Fibroblast of peridontal ligament (primary cell): ENCODE data around the gene LRRK1.
A peak's percentile ranks its signal among the peaks of the same experiment; 100 is the strongest.

Experiments
- DNase-seq: peaks from one replicate; pipeline ENCODE4 v3.0.0-alpha.2; 2010; ENCODE audit errors: extremely low read depth

Gene LRRK1

DNA sequence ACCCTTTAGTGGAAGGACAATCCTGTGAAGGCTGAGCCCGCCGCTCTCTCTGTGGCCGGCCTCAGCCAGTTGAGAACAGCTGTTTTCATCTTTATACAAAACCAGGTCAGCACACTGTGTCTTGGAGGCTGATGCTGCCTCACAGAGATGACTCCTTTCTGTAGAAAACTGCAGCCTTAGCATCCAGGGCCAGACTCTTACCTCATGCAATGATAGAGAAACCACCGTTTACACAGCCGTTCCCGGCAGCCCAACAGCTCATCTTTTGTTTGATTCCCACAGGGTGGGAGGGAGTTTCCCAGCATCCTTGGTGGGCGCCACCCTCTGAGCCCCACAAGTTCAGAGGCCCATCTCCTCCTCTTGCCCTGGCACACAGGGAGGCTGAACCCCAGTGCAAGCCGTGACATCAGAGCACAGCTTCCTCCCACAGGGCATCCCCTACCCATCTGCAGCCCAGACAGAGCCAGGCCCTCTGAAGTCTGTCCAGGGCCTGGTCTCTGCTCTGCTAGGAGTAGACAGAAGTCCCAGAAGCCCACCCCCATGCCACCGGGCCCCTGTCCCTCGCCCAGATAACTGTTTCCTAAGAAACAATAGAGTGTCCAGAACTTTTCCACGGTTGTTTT is 105.0 kb downstream of the LRRK1 start:
- DNase-seq = peak; percentile 89

DNA sequence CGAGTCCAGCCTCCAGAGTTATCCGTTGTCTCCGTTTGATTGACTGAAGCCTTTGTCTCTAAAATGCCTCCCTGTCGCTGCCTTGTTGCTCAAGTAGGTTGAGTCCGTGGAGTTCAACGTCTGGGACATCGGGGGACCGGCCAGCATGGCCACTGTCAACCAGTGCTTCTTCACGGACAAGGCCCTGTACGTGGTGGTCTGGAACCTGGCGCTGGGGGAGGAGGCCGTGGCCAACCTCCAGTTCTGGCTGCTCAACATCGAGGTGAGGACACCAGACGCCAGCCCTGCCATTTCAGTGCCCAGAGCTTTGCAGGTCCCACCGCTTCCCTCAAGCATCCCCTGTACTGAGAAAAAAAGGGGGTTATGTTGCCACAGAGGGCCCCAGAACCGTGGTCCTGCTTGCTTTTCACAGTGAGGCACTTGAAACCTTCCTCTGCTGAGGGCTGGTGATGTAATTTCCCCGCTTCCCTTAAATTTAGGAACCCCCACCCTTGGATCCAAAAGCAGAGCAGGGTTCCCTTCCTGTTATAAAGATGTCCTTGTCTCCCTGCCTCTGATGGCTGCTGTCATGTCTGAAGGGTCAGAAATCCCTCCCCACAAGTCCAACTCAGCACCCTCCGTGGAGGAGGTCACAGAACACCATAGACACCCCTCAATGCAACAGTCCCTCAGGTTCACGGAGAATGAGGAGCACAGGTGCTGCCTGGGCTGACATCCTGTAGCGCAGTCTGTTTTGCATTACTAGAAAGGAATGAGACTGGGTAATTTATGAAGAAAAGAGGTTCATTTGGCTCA is 105.7 kb downstream of the LRRK1 start:
- DNase-seq = no peak

DNA sequence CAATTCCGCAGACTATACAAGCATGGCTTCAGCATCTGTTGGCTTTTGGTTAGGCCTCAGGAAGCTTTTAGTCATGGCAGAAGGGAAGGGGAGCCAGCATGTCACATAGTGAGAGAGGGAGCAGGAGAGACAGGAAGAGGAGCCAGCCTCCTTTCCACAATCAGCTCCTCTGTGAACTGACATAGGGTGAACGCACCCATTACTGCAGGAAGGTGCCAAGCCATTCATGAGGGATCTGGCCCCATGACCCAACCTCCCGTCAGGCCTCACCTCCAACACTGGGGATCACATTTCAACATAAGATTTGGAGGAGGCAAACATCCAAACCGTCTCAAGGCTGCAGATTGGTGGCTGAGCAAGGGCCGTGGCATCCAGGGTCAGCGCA is 106.3 kb downstream of the LRRK1 start:
- DNase-seq = no peak

DNA sequence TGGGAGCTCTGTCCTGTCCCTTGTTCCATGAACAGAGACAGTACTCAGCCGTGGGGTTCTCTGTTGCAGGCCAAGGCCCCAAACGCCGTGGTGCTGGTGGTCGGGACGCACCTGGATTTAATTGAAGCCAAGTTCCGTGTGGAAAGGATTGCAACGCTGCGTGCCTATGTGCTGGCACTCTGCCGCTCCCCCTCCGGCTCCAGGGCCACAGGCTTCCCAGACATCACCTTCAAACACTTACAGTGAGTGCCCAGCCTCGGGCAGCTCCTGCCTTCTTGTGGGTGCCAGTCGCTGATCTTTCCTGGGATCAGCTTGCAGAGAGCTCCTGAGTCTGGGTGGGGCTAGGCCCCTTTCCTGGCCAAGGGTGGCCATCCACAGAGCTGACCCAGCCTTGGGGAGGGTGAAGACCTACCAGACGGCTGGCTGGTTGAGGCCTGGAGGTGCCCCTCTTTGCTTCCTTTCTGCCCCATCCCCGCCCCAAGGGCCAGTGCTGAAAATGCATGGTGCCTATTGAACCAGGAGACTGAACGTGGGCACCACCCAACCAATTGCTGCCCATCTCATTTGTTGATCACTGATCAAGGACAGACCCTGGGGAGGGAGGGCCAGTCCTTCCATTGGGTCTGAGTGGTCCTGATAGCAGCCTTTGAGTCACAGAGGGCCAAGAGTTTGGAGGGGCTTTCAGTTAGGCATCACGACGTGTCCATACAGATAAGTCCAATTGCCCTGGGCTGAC is 106.9 kb downstream of the LRRK1 start:
- no peak for DNase-seq

DNA sequence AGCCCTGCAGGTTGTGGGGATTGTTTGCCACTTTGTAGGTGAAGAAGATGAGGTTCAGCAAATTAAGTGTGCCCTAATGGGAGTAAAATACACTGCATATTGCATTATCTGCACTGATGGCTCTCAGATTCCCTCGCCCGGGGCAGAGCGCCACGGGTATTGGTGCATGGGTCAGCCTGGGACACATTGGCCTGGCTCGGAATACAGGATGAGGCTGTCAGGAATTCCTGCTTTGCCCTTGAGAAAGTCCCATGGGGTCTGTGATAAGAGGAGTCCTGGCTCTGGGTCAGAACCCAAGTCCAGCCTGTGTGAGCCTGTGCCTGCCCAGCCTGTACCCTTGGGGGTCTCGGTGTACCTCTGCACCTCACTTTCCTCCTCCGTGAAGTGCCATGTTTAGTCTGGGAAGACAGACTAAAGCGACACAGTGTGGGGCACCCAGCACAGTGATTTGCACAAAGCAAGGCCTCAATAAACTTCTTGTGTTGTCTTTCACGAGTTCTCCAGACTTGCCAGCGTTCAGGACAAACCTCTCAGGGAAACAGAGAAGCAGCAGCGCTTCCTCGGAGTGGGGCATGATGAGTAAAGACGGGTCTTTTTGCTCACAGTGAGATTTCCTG is 107.6 kb downstream of the LRRK1 start:
- DNase-seq = no peak

DNA sequence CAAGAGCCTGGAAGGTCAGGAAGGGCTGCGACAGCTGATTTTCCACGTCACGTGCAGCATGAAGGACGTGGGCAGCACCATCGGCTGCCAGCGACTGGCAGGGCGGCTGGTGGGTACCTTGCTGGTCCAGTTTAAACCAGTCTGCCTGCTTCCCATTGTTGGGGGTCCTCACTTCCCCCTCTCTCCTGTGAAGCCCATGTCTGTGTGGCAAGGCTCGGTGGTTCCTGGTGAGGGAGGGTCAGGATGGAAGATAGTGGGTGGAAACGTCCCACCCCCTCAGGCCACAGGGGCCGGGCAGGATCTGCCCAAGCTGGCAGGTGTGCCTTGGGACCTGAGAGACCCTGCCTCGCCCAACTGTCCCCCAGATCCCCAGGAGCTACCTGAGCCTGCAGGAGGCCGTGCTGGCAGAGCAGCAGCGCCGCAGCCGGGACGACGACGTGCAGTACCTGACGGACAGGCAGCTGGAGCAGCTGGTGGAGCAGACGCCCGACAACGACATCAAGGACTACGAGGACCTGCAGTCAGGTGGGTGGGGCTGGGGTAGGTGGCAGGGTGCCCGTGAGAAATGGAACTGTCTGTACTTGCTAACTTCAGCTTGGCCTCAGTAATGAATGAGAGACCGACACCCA is 108.2 kb downstream of the LRRK1 start:
- DNase-seq = no peak

DNA sequence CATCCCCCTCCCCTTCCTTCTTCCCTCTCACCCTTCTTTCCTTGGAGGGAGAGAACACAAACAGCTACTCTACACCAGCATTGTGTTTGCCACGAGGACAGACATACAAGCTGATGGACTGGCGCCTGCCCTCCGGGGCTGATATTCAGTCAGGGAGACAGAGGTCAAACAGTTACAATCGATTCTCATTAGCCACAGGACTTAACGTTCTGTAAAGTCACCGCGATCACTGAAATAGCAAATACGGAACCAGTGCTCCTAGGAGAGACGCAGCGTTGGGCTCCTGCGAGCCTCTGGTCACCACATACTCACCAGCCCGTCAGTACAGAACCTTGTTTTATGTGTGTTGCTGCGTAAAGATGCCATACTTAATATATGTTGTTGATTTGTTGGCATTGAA is 108.8 kb downstream of the LRRK1 start:
- DNase-seq = no peak

DNA sequence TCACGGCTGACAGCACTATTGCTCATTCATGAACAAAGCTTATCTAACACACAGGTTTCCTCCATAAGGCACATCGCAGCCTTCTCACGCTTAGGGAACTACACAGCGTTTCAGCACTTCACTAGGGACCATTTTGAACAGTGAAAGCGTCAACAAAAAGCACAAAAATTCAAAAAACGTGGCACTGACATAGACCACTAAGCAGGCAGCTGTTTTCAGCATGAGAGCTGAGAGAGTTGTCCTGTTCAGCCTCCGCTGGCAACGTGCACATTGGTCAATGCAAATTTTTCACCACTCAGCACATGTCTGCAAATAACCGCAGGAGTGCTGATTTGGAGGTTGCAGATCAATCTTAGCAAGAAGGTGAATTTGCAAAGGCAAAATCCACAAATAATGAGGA is 109.2 kb downstream of the LRRK1 start:
- no peak for DNase-seq

DNA sequence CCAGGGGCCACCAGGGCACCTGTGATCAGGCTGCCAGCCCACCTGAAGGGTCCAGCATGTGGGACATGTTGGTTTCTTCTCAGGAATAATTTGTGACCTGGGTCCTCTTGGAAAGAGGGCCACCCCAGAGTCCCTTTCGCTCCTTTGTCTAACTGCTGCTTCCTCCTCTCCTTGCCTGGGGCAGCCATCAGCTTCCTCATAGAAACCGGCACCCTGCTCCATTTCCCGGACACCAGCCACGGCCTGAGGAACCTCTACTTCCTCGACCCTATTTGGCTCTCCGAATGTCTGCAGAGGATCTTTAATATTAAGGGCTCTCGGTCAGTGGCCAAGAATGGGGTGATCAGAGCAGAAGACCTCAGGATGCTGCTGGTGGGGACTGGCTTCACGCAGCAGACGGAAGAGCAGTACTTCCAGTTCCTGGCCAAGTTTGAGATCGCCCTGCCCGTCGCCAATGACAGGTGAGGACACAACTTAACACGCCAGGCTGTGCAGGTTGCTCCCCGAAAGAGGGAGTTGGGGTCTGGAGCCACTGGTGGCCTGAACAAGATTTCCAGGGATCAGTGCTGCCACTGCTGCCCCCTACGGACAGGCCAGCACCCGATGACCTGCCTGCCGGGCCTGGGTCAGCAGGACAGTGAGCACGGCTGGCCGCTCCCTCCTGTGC is 109.7 kb downstream of the LRRK1 start:
- no peak for DNase-seq

DNA sequence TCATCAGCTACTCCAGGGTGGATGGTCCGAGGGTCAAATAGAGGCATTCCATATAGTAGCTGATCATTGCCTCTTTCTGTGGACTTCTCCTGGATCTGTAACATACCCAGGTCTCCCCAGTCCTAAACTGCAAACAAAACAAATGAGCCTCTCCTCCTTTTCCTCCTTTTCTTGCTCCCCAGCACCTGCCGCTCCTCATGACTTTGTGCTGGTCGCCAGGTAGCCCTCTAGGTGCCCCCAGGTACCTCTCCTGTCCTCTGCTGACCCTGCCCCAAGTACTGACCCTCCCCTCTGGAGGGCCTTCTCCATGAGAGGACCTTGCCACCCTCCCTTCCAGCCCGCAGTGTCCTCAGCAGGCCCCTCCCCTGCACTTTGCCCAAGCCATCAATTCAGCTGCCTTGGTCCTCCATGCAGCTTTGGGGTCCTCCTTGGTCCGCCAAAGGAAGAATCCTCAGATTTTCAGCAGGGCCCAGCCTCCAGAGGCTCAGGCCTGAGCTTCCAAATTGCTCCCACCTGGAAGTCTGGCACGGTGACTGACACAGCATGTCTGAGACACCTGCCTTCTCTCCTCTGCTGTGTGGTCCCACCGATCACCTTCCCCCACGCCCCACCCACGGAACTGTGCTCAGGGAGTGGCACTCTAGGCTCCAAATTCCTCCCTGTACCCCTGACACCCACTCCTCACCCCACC is 111.0 kb downstream of the LRRK1 start:
- DNase-seq = no peak

DNA sequence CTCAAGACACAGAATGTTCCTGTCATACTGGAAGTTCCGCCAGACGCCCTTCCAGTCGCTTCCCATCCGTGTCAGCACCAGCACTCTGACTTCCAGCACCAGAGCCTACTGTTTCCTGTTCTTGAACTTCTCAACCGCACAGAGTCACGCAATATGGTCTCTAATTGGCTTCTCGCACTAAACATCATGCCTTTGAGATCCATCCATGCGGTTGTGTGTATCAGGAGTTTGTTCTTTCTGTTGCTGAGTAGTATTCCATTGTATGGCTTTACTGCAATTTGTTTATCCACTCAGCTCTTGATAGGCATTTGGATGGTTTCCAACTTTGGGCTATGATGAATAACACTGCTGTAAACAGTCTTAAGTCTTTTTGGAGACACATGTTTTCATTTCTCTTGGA is 112.1 kb downstream of the LRRK1 start:
- peak; percentile 60 for DNase-seq

DNA sequence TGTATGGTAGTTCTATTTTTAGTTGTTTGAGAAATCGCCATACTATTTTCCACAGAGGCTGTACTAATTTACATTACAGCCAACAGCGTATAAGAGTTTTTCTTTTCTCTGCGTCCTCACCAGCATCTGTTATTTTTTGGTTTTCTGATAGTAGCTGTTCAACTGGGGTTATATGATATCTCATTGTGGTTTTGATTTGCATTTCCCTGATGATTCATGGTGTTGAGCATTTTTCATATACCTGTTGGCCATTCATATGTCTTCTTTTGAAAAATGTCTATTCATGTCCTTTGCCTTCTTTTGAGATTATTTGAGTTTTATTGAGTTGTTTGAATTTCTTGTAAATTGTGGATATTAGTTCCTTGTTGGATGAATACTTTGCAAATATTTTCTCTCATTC is 114.6 kb downstream of the LRRK1 start:
- no peak for DNase-seq

DNA sequence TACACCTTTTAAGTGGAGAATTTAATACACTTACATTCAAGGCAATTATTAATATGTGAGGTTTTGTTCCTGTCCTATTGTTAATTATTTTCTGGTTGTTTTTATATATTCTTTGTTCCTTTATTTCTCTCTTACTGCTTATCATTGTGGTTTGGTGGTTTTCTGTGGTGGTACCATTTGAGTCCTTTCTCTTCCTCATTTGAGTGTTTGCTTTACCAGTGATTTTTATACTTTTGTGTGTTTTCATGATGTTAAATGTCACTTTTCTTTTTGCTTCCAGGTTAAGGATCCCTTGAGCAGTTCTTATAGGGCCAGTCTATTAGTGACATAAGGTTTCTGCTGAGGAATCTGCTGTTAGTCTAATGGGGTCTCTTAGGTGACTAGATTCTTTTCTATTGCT is 116.5 kb downstream of the LRRK1 start:
- no peak for DNase-seq

DNA sequence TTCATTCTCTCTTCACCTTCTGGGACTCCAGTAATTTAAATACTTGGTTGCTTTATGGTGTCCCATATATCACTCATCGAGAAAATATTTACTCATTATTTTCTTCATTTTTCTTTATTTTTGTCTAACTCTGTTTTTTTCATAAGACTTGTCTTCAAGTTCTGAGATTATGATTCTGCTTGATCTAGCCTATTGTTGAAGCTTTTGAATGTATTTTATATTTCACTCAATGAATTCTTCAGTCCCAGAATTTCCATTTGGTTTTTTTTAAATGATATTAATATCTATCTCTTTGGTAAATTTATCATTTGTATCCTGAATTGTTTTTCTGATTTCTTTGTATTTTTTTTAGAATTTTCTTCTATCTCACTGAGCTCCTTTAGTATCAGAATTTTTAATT is 117.0 kb downstream of the LRRK1 start:
- DNase-seq = no peak

DNA sequence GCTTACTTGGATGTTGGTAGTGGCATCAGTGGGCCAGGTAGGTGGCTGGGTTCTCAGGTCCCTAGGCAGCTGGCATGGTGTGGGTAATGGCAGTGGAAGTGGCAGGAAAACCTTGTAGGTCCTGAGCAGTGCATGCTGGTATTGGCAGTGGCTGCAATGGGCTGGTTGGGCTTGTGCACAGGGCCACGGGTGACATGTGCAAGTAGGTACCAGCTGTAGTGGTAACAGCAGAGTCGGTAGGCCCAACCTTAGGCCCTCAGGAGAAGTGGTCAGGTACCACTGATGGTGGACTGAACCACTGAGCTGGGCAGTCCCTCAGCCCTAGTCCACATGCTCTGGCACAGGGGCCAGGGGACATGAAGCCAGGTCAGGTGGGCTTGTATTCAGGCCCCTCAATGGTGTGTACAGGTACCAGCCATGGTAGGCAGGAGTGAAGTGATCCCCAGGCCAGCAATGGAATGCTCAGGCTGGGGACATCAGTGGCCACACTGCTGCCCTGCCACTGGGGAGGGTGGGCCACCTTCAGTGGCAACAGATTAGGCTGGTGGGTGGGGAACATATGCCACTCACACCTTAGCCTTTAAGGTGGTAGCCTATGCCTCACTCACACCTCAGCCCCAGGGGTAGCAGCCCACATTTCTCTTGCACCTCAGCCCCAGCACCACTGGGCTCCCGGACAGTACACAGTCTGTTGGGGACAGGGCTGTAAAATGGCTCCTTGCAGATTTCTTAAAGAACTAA is 118.1 kb downstream of the LRRK1 start:
- no peak for DNase-seq

DNA sequence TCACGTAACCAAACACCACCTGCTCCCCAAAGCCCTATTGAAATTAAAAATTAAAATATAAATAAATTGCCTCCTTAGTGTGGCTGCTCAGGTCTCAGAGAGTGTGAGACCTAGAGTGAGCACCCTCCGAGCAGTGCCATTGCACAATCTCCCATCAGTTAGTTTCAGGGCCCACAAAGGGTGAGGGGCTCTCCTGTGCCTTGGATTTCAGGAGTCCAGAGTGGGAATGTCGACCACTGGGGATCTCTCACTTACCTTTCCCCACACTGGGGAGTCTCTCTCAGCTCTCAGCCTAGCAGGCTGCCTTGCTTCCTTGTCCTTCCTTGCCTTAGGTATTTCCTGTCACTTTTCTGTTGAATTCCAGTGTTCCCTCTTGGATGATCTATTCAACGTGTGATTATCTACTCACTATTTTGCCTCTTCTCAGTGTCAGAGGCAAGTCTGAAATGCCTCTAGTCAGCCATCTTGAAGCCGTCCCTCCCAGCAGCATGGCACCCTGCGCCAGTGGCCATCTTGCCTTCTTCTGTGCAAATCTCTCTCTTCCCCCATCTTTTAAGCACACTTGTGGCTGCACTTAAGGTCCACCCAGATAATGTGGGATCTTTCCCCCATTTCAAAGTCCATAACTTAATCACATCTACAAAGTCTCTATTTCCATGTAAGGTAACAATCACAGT is 119.3 kb downstream of the LRRK1 start:
- DNase-seq = no peak

DNA sequence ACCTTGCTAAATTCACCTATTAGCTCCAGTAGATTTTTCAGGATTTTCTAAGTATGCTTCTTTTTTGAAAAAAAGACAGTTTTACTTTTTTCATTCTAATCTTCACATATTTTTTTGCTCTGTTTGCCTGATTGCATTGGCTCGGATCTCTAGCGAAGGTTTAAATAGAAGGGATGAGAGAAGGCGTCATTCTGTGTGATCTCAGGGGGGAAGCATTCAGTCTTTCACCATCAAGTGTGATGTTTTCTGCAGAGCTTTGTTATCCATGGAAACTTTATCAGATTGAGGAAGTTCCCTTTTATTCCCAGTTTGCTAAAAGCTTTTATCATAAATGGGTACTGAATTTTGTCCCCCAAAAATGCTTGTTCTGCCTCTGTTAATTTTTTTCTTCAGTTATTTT is 120.3 kb downstream of the LRRK1 start:
- no peak for DNase-seq

DNA sequence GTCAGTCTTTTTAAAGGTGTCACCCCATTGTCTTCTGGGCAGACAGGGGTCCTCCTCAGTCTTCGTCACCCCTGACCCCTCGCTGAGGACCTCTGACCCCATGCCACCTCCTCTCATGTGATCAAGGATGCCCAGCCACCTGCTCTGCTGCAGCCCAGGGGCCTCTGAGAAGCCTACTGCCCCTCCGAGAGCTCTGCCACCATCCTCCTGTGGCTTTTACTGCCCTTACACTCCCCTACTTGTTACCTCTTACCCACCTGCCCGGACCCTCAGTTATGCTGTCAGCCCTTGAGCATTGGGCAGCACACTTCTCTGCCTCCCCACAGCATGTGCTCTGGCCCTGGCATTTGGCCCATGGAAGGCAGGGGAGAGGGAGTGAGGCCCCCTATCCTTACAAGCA is 123.2 kb downstream of the LRRK1 start:
- DNase-seq = no peak

DNA sequence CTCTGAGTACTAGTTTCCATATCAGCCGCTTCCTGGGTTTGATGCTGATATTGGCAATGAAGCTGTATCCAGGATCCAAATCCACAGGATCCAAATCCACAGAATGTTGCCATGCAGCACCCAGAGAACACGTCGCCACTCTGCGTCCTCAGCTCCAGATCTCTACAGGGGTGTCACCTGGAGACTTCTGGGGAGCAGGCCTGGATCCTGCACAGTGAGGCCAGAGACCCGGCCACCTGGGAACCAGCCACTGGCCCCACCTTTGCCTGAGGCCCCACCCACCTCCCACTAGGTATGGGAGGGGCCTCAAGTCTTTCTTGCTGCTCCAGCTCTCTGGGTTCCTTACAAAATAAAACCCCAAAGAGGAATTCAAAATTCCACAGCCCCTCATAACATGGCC is 123.9 kb downstream of the LRRK1 start:
- DNase-seq = no peak
